OCI-LY1 (cell line): ENCODE measurements around the gene VPS4A.

Experiments used
- H2AFZ ChIP-seq: fragments of 200-600 bp; sonication (generic), shearing (Covaris generic); 2 replicates; pipeline ENCODE4 v1.6.0; 2014; ENCODE audit warnings: antibody characterized with exemption, mild to moderate bottlenecking, low read length
- H3F3A ChIP-seq: fragments of 200-600 bp; sonication (generic), shearing (Covaris generic); 2 replicates; pipeline ENCODE4 v1.6.0; 2014; ENCODE audit warnings: mild to moderate bottlenecking, antibody characterized with exemption, low read length, moderate library complexity; ENCODE audit not compliant: insufficient read depth
- H3K27ac ChIP-seq: fragments of 200-600 bp; sonication (generic); 2 replicates; pipeline ENCODE4 v1.5.1; 2014; ENCODE audit warnings: low read length, mixed run types, mild to moderate bottlenecking, low read depth; ENCODE audit not compliant: poor library complexity, severe bottlenecking
- H3K27me3 ChIP-seq: fragments of 200-600 bp; sonication (generic); 2 replicates; pipeline ENCODE4 v1.6.0; 2014; ENCODE audit warnings: antibody characterized with exemption, mild to moderate bottlenecking, low read length, moderate library complexity; ENCODE audit not compliant: insufficient read depth
- H3K36me3 ChIP-seq: fragments of 200-600 bp; sonication (generic); 2 replicates; pipeline ENCODE4 v1.6.1; 2014; ENCODE audit warnings: mild to moderate bottlenecking, antibody characterized with exemption, low read length, moderate library complexity, mixed read lengths; ENCODE audit not compliant: insufficient read depth
- H3K4me1 ChIP-seq: fragments of 200-600 bp; sonication (generic); 2 replicates; pipeline ENCODE4 v1.5.1; 2014; ENCODE audit warnings: mild to moderate bottlenecking, low read length, moderate library complexity; ENCODE audit not compliant: insufficient read depth, severe bottlenecking
- H3K4me2 ChIP-seq: fragments of 200-600 bp; sonication (generic), shearing (Covaris generic); 2 replicates; pipeline ENCODE4 v1.6.1; 2014; ENCODE audit warnings: low read length
- H3K4me3 ChIP-seq: fragments of 200-600 bp; sonication (generic); 2 replicates; pipeline ENCODE4 v1.5.1; 2014; ENCODE audit warnings: low read length, low read depth, mild to moderate bottlenecking, mixed read lengths; ENCODE audit not compliant: poor library complexity, severe bottlenecking
- H3K79me2 ChIP-seq: fragments of 200-600 bp; shearing (Covaris generic); 2 replicates; pipeline ENCODE4 v1.6.1; 2016; ENCODE audit warnings: mixed run types, low read length, mixed read lengths; ENCODE audit not compliant: insufficient read depth
- H3K9ac ChIP-seq: fragments of 200-600 bp; sonication (generic), shearing (Covaris generic); 2 replicates; pipeline ENCODE4 v1.6.1; 2014; ENCODE audit warnings: mild to moderate bottlenecking, low read length, mixed read lengths
- H3K9me2 ChIP-seq: fragments of 200-600 bp; sonication (generic), shearing (Covaris generic); 2 replicates; pipeline ENCODE4 v1.6.1; 2014; ENCODE audit warnings: low read depth, mild to moderate bottlenecking, low read length, mixed read lengths
- H3K9me3 ChIP-seq: fragments of 200-600 bp; shearing (Covaris generic); 2 replicates; pipeline ENCODE4 v1.6.1; 2014; ENCODE audit warnings: low read length, mixed read lengths
- H4K20me1 ChIP-seq: fragments of 200-600 bp; sonication (generic), shearing (Covaris generic); 2 replicates; pipeline ENCODE4 v1.6.0; 2016; ENCODE audit warnings: mild to moderate bottlenecking, low read length; ENCODE audit not compliant: insufficient read depth
- CTCF ChIP-seq: fragments of 200-600 bp; sonication (generic), shearing (Covaris generic); IDR thresholded peaks from 2 replicates; pipeline ENCODE4 v1.5.1; 2017; ENCODE audit warnings: mild to moderate bottlenecking, antibody characterized with exemption, low read length, moderate library complexity, mixed read lengths
- EZH2 ChIP-seq: fragments of 200-600 bp; sonication (generic), shearing (Covaris generic); IDR thresholded peaks from 2 replicates; pipeline ENCODE4 v1.8.0; 2017; ENCODE audit warnings: borderline replicate concordance, mixed run types, mild to moderate bottlenecking, antibody characterized with exemption, low read length, moderate library complexity, mixed read lengths

The VPS4A gene

GRCh38 chr16:69345923-69346322 is 34.8 kb downstream of the VPS4A start:
- H3K9me3 ChIP-seq: no peaks in the 10 kb centered on the region
- no peak overlapping the region for H3K27ac ChIP-seq
- H3K36me3 ChIP-seq: peaks cover 38% of the 10 kb centered on the region
- H2AFZ ChIP-seq: no peak overlapping the region
- peaks cover 6% of the 10 kb centered on the region for H3K4me1 ChIP-seq
- TF ChIP-seq EZH2: no peak
- TF ChIP-seq CTCF: no peak
- peaks cover 6% of the 10 kb centered on the region; the same call in 1 of the 2 replicates for H3K79me2 ChIP-seq
- H3F3A ChIP-seq: no peaks in the 10 kb centered on the region
- H4K20me1 ChIP-seq: no peaks in the 10 kb centered on the region
- H3K27me3 ChIP-seq: no peaks in the 10 kb centered on the region
- H3K4me2 ChIP-seq: no peak overlapping the region
- no peaks in the 10 kb centered on the region for H3K9me2 ChIP-seq
- H3K9ac ChIP-seq: no peak overlapping the region
- H3K4me3 ChIP-seq: no peak overlapping the region

DNA sequence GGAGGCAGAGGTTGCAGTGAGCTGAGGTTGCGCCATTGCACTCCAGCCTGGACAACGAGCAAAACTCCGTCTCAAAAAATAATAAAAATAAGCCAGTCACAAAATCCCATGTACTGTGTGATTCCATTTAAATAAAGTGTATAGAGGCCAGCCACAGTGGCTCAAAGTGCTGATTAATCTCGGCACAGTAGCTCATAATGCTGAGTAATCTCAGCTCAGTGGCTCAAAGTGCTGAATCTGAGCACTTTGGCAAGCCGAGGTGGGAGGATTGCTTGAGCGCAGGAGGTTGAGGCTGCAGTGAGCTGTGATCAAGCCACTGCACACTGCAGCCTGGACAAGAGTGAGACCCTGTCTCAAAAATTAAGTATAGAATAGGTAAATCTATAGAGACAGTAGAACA is 35.5 kb downstream of the VPS4A start:
- Histone ChIP-seq H3K4me1 (no peaks in the 10 kb centered on the region), H3K9me2 (no peaks in the 10 kb centered on the region), H3K27ac (no peak overlapping the region), H3K4me2 (no peak overlapping the region), H3K79me2 (no peaks in the 10 kb centered on the region), H3K9ac (no peak overlapping the region), H3K9me3 (no peaks in the 10 kb centered on the region), H3K36me3 (peaks cover 30% of the 10 kb centered on the region), H4K20me1 (no peaks in the 10 kb centered on the region), H3K27me3 (no peaks in the 10 kb centered on the region), H3F3A (no peaks in the 10 kb centered on the region), H2AFZ (no peak overlapping the region), H3K4me3 (no peak overlapping the region)
- TF ChIP-seq CTCF (no peak), EZH2 (no peak)

GRCh38 chr16:69348222-69348621 is 37.1 kb downstream of the VPS4A start:
- Histone ChIP-seq H3K36me3 (peaks cover 21% of the 10 kb centered on the region), H3K27ac (no peak overlapping the region), H3K9me2 (no peaks in the 10 kb centered on the region), H3K27me3 (no peaks in the 10 kb centered on the region), H3K79me2 (no peaks in the 10 kb centered on the region), H3K4me1 (no peaks in the 10 kb centered on the region), H4K20me1 (no peaks in the 10 kb centered on the region), H3K9ac (no peak overlapping the region), H3K4me2 (no peak overlapping the region), H3K9me3 (no peaks in the 10 kb centered on the region), H3F3A (no peaks in the 10 kb centered on the region), H3K4me3 (no peak overlapping the region), H2AFZ (no peak overlapping the region)
- TF ChIP-seq CTCF: no peak
- TF ChIP-seq EZH2: no peak
